Panc1 (cell line): ENCODE data around the gene ADM2.

Experiments used
- CTCF ChIP-seq: fragments of 450-650 bp; IDR thresholded peaks from 2 replicates; pipeline ENCODE4 v1.5.1; 2017; ENCODE audit warnings: mild to moderate bottlenecking
- POLR2AphosphoS5 ChIP-seq: IDR thresholded peaks from 2 replicates; pipeline ENCODE4 v1.6.1; 2012; ENCODE audit warnings: mild to moderate bottlenecking, low read depth, low read length, moderate library complexity
- REST ChIP-seq, 2 experiments: IDR thresholded peaks; 2 replicates each; pipeline ENCODE4 v1.6.1; 2011 to 2012; ENCODE audit warnings: low read depth in 2 of 2, control low read depth in 1 of 2, low read length in 1 of 2, mild to moderate bottlenecking in 1 of 2, moderate library complexity in 1 of 2; ENCODE audit not compliant: insufficient read depth in 1 of 2
- SIN3A ChIP-seq: IDR thresholded peaks from 2 replicates; pipeline ENCODE4 v1.6.1; 2012; ENCODE audit warnings: low read depth, mild to moderate bottlenecking, low read length, moderate library complexity, borderline replicate concordance; ENCODE audit not compliant: insufficient read depth

- TF ChIP-seq CTCF: no peak
- no peak; the same call in 1 of the 2 replicates for TF ChIP-seq POLR2AphosphoS5
- TF ChIP-seq REST (IDR thresholded peaks at IDR 0.05; ENCODE audit: insufficient read depth in 1 of 2, low read depth in 2 of 2, low read length in 1 of 2): no peak
- TF ChIP-seq SIN3A: no peak
These were observed 36.7 kb upstream of the ADM2 start for GRCh38 chr22:50444663-50445062.
